Cardiac septum (tissue), 1 donor: ENCODE data around the gene LRRC7. TPM values are rescaled to one million over a fixed set of nuclear protein-coding genes. Genes with fewer than 3 reads are reported as not detected.

Source experiments
- DNase-seq: peaks from one replicate; pipeline ENCODE4 v3.0.0-alpha.2; 2020; ENCODE audit warnings: low spot score
- intact Hi-C: fragments of 100-400 bp; cut with DNase I; formaldehyde crosslinking; loops from one replicate; pipeline ENCODE4 v1.14.0; 2022
- total RNA-seq: library from RNA; stranded (reverse); fragmentation: NEBNext Ultra II Directional; extraction: Animal tissue kit (Norgen Biotek cat#: 25700); gene quantifications from one replicate; pipeline ENCODE4 v1.2.1, GENCODE V29; 2021
- donor health status: DM: no; HTN: no; CAD: no.

The LRRC7 gene
- total RNA-seq, 1 donor from 2014 or later, result 0.11 TPM

- intact Hi-C loops, result no loop called here
- no peak for DNase-seq
These were observed 17.9 kb downstream of the LRRC7 start for GRCh38 chr1:69585666-69586065.

GRCh38 chr1:69587391-69587790 is 19.7 kb downstream of the LRRC7 start:
- intact Hi-C loops, result no loop called here
- no peak for DNase-seq

DNA sequence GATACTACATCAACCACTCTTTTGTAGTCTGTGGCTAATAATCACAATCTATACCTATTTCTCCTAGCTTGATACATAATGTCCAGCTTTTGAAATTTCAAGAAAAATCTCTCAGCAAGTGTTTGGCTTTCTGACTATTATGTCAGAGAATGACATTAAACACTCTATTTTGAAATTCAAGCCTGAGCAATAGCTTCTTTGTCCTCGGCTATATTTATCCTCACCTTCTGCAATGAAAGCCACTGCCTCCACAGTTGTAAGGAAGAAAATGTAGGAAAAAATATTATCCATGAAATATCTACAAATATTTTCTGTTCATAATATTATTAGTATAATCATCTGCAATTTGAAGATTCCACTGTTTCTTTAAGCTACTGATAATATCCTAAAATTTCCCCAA is 22.1 kb downstream of the LRRC7 start:
- intact Hi-C loops, result no loop called here
- no peak for DNase-seq

DNA sequence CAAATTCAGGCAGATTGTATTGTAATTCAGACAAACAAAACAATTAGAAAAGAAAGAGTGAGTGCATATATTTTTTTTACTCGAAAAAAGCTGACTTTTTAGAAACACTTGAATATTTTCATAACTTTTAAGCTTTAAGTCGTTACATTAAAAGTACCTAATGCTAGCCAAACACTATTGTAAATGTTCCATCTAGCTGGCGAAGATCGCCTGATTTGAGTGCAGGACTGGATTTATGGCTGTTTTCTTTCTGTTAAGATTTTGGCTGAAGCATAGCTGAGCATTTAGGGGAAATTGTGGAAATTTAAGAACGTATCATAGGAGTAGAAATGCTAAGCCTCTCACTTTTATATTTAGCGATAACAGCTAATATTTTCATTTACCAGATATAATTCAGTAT is 24.6 kb downstream of the LRRC7 start:
- no peak for DNase-seq
- intact Hi-C loops, result no loop called here

DNA sequence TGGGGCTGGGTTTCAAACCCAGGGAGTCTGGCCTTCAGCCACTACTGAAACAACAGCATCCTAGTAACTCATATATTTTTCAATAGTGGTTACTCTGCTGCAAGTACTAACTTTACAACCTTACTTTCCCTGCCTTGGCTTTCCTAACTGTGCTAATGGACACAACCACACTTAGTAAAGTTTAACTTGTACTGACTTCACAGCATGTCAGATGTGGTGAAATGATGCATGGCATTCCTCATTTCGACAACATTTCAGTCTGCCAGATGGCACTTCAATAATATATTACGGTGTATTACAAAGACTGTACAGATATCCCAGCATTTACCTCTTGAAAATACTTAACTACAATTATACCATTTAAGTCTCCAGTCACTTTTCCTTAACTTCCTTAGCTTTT is 27.8 kb downstream of the LRRC7 start:
- intact Hi-C loops, result no loop called here

DNA sequence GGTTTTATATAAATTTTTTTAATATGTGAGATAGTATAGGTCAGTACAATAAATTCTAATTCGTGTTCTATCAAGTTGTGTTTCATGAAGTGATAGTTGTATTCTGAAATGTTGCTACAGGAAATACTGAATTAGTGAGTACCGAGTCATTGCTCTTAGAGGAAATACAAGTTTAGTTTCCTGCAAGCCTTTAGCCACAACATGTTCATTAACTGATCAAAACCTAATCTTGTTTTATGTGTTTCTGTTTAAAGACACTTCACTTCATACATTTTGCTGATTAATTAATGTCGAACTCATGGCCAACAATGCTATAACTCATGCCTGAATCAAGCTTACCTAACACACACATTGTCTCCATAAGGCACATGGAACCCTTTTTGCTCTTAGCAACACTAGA is 43.6 kb downstream of the LRRC7 start:
- DNase-seq, result no peak
- intact Hi-C loops, result no loop called here

More for the DNA sequence above, 27.8 kb downstream of the LRRC7 start:
- DNase-seq, result no peak

GRCh38 chr1:69613414-69613813 is 45.7 kb downstream of the LRRC7 start:
- DNase-seq, result no peak
- intact Hi-C loops, result no loop called here

DNA sequence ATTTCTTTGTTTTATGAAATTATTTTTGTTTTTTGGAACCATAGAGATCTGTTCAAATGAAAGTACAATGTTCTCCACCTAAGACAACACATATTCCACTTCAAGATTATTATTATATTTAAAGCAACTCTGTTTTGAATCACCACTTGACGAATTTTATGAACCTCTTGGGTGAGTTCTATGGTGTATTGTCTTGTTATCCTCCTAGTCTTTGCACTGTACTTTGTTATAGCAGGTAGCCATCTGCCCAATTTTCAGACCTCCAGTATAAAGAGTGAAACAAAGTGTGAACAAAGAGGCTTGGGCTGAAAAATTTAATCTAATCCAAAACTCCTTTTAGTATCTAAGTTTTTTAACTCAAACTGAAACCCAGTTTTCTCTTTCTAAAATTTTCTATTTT is 71.0 kb downstream of the LRRC7 start:
- intact Hi-C loops, result no loop called here
- no peak for DNase-seq

GRCh38 chr1:69639159-69639558 is 71.4 kb downstream of the LRRC7 start:
- DNase-seq, result no peak
- intact Hi-C loops, result no loop called here

DNA sequence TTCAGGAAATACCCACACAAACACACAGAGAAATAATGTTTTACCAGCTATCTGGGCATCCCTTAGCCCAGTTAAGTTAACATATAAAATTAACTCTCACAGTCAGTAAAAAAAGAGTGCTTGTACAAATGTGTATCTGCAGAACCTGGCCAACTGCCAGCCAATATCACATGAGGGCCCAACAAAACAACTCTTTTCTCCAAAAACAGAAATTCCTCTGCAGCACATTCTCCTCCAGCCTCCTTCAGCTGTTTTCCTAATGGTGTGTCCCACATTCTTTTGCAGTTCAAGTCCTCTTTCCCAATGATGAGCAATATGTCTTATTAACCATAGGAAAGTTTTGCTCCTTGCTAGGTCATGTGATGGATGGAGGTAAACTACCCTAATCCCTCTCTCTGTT is 75.5 kb downstream of the LRRC7 start:
- intact Hi-C loops, result no loop called here
- no peak for DNase-seq

- intact Hi-C loops, result no loop called here
- no peak for DNase-seq
These were observed 77.8 kb downstream of the LRRC7 start for GRCh38 chr1:69645477-69645876.

GRCh38 chr1:69648486-69648885 is 80.8 kb downstream of the LRRC7 start:
- intact Hi-C loops, result no loop called here
- DNase-seq, result no peak

GRCh38 chr1:69649383-69649990 is 81.8 kb downstream of the LRRC7 start:
- intact Hi-C loops, result no loop called here
- no peak for DNase-seq

GRCh38 chr1:69650779-69651178 is 83.1 kb downstream of the LRRC7 start:
- DNase-seq, result no peak
- intact Hi-C loops, result no loop called here

DNA sequence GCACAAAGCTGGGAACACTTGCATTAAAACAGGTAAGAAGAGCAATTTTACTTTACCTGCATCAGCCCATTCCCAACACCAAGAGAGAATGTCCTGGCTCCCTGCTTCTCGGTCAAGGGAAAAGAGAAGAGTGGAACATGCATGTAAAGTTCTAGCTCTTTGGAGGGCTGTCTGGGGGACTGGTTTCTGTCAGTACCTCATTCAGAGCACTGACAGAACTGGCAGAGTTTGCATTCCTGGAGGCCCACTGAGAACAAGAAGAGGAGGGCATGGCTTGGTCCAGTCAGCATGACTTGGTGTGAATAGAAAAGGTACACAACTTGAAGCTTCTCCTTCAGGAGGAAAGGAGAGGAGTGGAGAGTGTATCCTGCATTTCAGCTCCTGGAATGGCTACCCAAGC is 83.9 kb downstream of the LRRC7 start:
- intact Hi-C loops, result no loop called here
- no peak for DNase-seq

DNA sequence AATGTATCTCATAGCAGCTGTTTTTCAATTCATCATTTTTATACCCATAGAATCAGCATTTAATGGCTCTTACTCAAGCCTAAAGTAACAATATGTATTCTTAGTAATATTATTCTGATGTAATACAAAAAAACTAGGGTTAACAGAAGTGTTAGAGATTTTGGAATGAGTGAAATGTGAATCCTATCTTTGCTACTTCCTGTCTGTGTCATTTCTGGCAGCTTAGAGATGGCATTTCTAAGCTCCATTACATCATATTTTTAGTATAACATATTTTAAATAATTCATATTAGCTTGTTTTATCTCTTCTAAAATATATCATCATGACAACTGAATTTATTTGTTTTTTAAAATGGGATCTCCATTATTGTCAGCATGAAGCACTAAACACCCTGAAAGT is 90.2 kb downstream of the LRRC7 start:
- DNase-seq, result no peak
- intact Hi-C loops, result no loop called here

- DNase-seq, result no peak
- intact Hi-C loops, result no loop called here
These were observed 94.0 kb downstream of the LRRC7 start for GRCh38 chr1:69661686-69662085.

DNA sequence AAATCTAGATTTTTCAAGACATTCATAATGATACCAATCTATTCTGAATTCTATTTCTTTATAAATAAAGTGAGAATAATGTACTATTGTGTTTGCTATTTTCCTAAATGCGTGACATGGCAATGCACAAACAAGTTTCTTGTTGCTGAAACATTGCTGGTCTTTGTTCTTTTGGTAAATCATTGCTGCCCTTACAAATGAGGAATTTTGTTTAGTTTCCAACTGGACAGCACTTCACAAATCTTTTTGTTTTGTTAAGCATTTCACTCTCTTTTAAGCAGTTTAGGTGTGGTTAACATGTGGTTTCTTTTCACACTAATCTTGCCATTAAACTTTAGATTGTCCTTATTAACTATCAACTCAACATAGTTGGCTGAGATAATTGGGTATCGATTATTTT is 94.6 kb downstream of the LRRC7 start:
- intact Hi-C loops, result no loop called here
- DNase-seq, result no peak

DNA sequence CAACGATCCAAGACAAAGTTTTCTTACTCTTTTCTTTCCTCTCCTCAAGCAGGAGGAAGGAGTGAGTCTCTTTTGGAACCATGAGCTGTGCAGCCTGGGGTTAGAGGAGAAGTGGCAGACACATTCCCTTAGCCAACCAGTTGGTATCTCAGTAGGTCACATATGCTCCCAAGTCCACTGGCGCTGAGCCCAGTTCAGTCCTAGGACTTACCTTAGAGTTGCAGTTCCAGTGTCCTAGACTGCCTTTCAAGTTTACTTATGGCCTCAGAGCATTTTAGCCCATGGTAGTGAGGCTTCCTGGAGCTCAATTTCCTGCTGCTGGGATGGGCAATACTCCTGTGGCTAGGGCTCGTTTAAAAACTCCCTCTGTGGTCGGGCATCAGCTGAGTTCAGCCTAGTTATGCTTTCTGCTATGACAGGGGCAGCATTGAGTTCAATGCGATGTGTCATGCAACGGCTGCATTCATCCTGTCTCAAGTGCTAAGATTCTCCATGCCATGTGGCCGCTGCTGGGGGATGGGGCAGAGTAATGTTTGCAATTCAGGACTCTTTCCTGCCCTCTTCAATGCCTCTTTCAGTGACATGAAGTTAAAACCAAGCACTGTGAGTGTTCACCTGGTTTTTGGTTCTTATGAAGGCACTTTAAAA is 103.8 kb downstream of the LRRC7 start:
- intact Hi-C loops, result no loop called here

GRCh38 chr1:69673321-69673720 is 105.6 kb downstream of the LRRC7 start:
- no peak for DNase-seq
- intact Hi-C loops, result no loop called here

More for the DNA sequence above, 103.8 kb downstream of the LRRC7 start:
- DNase-seq, result no peak

DNA sequence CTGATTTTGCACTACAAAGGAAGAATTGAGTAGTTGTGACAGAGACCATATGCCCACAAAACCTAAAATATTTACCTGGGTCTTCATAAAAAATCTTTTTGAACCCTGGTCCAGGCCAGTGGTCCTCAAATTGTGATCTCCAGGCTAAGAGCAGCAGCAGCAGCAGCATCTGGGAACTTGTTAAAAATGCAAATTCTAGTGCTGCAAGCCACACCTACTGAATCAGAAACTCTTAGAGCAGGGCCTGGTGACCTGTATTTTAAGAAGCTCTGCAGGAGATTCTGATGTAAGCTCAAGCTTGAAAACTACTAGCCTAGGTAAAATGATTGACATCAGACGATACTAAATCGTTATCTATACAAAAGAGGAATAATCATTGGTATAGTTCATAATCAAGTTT is 112.2 kb downstream of the LRRC7 start:
- intact Hi-C loops, result no loop called here
- DNase-seq, result no peak
